CD4-positive, alpha-beta memory T cell (primary cell): Measurements from ENCODE around the gene LBHD1. TPM values are rescaled to one million over a fixed set of nuclear protein-coding genes. Genes with fewer than 3 reads are reported as not detected.
"Not testable (repeated sequence)": the region's sequence is repeated elsewhere in the genome, so short reads cannot be mapped to it uniquely, and the experiment has no call there.

ENCODE experiments used
- CTCF ChIA-PET: fragments of 350-600 bp; sonication (Branson Sonifier 250); formaldehyde crosslinking; loops from one replicate; lab custom pipeline; 2021; ENCODE audit warnings: inconsistent platforms; ENCODE audit not compliant: partially characterized antibody; lab: Charles Lee
- POLR2A ChIA-PET: fragments of 350-600 bp; sonication (Branson Sonifier 250); formaldehyde crosslinking; loops from one replicate; lab custom pipeline; 2021; ENCODE audit not compliant: partially characterized antibody; lab: Charles Lee
- DNase-seq, 5 donors: peaks; one replicate each; pipeline versions ENCODE4 v3.0.0 to v3.0.0-alpha.2; 2020 to 2022; ENCODE audit warnings: mixed read lengths in 1 of 5
- H3K27ac ChIP-seq: one replicate; pipeline ENCODE4 v1.7.0; 2013; ENCODE audit warnings: low read depth, low read length
- H3K27me3 ChIP-seq: 2 replicates; pipeline ENCODE4 v1.7.0; 2013; ENCODE audit warnings: mild to moderate bottlenecking, low read length, moderate library complexity; ENCODE audit not compliant: insufficient read depth
- H3K36me3 ChIP-seq: 2 replicates; pipeline ENCODE4 v1.7.0; 2013; ENCODE audit warnings: mild to moderate bottlenecking, low read length, moderate library complexity; ENCODE audit not compliant: insufficient read depth
- H3K4me1 ChIP-seq: 2 replicates; pipeline ENCODE4 v1.7.0; 2013; ENCODE audit warnings: mild to moderate bottlenecking, low read length, moderate library complexity; ENCODE audit not compliant: insufficient read depth
- H3K4me3 ChIP-seq, 2 donors: one replicate each; pipeline ENCODE4 v1.7.0; 2013; ENCODE audit warnings: low read length in 2 of 2, mild to moderate bottlenecking in 1 of 2
- H3K9me3 ChIP-seq, 2 donors: one replicate each; pipeline ENCODE4 v1.7.0; 2013; ENCODE audit warnings: low read length in 2 of 2, control low read depth in 1 of 2; ENCODE audit not compliant: control insufficient read depth in 1 of 2
- H3K27ac Mint-ChIP-seq, 7 donors: one replicate each; pipeline ENCODE4 v1.8.0; 2020 to 2021; ENCODE audit warnings: mixed read lengths in 7 of 7, mild to moderate bottlenecking in 6 of 7, inconsistent platforms in 3 of 7, moderate library complexity in 3 of 7
- H3K27me3 Mint-ChIP-seq, 2 donors: one replicate each; pipeline ENCODE4 v1.8.0; 2020 to 2021; ENCODE audit warnings: mixed read lengths in 2 of 2
- H3K36me3 Mint-ChIP-seq, 2 donors: one replicate each; pipeline ENCODE4 v1.8.0; 2020 to 2021; ENCODE audit warnings: mixed read lengths in 2 of 2, inconsistent platforms in 1 of 2, mild to moderate bottlenecking in 1 of 2
- H3K4me1 Mint-ChIP-seq, 4 donors: one replicate each; pipeline ENCODE4 v1.8.0; 2020 to 2021; ENCODE audit warnings: mixed read lengths in 4 of 4, mild to moderate bottlenecking in 1 of 4
- H3K4me3 Mint-ChIP-seq, 8 donors: one replicate each; pipeline ENCODE4 v1.8.0; 2020 to 2021; ENCODE audit warnings: mixed read lengths in 8 of 8, mild to moderate bottlenecking in 7 of 8, moderate library complexity in 6 of 8, inconsistent platforms in 3 of 8
- H3K9me3 Mint-ChIP-seq, 8 donors: one replicate each; pipeline ENCODE4 v1.8.0; 2020 to 2021; ENCODE audit warnings: mixed read lengths in 8 of 8, mild to moderate bottlenecking in 5 of 8, inconsistent platforms in 3 of 8, moderate library complexity in 1 of 8
- intact Hi-C: fragments of 100-400 bp; cut with micrococcal nuclease; formaldehyde crosslinking; loops from one replicate; pipeline ENCODE4 v1.15.1; 2023
- polyA plus RNA-seq, 2 donors: library from polyadenylated mRNA; unstranded; fragments of 300-500 nt; fragmentation: Illumina TruSeq; gene quantifications; one replicate each; pipeline ENCODE4 v1.2.3, GENCODE V29; 2021
- total RNA-seq, 2 experiments: library from RNA; stranded (reverse); gene quantifications; one replicate each; pipeline ENCODE4 v1.2.3, GENCODE V29; 2021

The LBHD1 gene
- total and polyA plus RNA-seq, 4 experiments from 2014 or later = 2.4 to 28.6 (median 14.7) TPM

- Histone ChIP-seq H3K27ac (peak overlapping the region; percentile 97), H3K4me1 (peaks cover 63% of the 10 kb centered on the region), H3K9me3 (no peaks in the 10 kb centered on the region), H3K27me3 (no peaks in the 10 kb centered on the region), H3K4me3 (peak overlapping the region; percentile 70 to 77), H3K36me3 (peaks cover 10% of the 10 kb centered on the region)
- DNase-seq = no peak
- H3K36me3 Mint-ChIP-seq = peaks cover 5 to 37% of the 10 kb centered on the region in 2 donors
- H3K4me1 Mint-ChIP-seq = peaks cover 30 to 64% (median 49%) of the 10 kb centered on the region in 4 donors
- POLR2A ChIA-PET = interaction anchor here (0.9 to 14.3 kb wide), 33 partner anchors 7 to 173 kb away, joined by 3 to 283 read pairs (median 11); partner anchors contain the start of genes B3GAT3, C11orf98, CSKMT and EML3
- H3K4me3 Mint-ChIP-seq = peak overlapping the region; percentile 90 to 98 (median 94)
- intact Hi-C loops = loop anchor here (2.0 kb wide), 2 partner anchors 124 to 132 kb away; partner anchors contain the start of genes STX5 and TEX54
- H3K27ac Mint-ChIP-seq = peak overlapping the region; percentile 93 to 99 (median 99)
- H3K27me3 Mint-ChIP-seq = no peaks in the 10 kb centered on the region
- CTCF ChIA-PET = interaction anchor here (0.9 to 1.7 kb wide), 3 partner anchors 19 to 284 kb away, joined by 3 to 4 read pairs (median 4); partner anchors contain the start of genes C11orf98, CSKMT and HNRNPUL2
- H3K9me3 Mint-ChIP-seq = no peaks in the 10 kb centered on the region
These were observed 36.3 kb upstream of the LBHD1 start for GRCh38 chr11:62708392-62708791.

- peak within 1 kb of the TSS; percentile 93 to 99 (median 99) for H3K27ac Mint-ChIP-seq
- H3K27me3 Mint-ChIP-seq = no peaks in the 10 kb centered on the region
- peaks cover 4 to 28% of the 10 kb centered on the region in 2 donors for H3K36me3 Mint-ChIP-seq
- intact Hi-C loops = no loop called here
- peak within 1 kb of the TSS; percentile 97 for H3K27ac ChIP-seq
- no peak for DNase-seq
- H3K4me3 ChIP-seq = peak within 1 kb of the TSS; percentile 70 to 86
- H3K9me3 Mint-ChIP-seq = no peaks in the 10 kb centered on the region
- peak within 1 kb of the TSS; percentile 90 to 98 (median 94) for H3K4me3 Mint-ChIP-seq
- H3K4me1 ChIP-seq = peaks cover 52% of the 10 kb centered on the region
- H3K36me3 ChIP-seq = peaks cover 8% of the 10 kb centered on the region
- H3K4me1 Mint-ChIP-seq = peaks cover 23 to 54% (median 39%) of the 10 kb centered on the region in 4 donors
- ChIA-PET POLR2A (interaction anchor here (0.8 to 14.3 kb wide), 20 partner anchors 16 to 174 kb away, joined by 3 to 283 read pairs (median 20); partner anchors contain the start of genes C11orf98, CSKMT, EML3 and GANAB), CTCF (interaction anchor here (1.0 to 1.3 kb wide), 2 partner anchors 63 to 79 kb away, joined by 3 read pairs; no protein-coding TSS in a partner anchor)
- no peaks in the 10 kb centered on the region for H3K27me3 ChIP-seq
- H3K9me3 ChIP-seq = no peaks in the 10 kb centered on the region
These were observed 35.3 kb upstream of the LBHD1 start, which contains the start of the genes BSCL2 and GNG3 for GRCh38 chr11:62707277-62707861. Gene BSCL2, minus strand, starts transcription at chr11:62707424. Its CDS starts 229 bp downstream, at chr11:62707195. Gene GNG3, plus strand, starts transcription at chr11:62707676. Its CDS starts 620 bp downstream, at chr11:62708296.

GRCh38 chr11:62706850-62707247 lies 34.8 kb upstream of the LBHD1 start:
- Mint-ChIP-seq H3K4me1 (peaks cover 21 to 51% (median 36%) of the 10 kb centered on the region in 4 donors), H3K27me3 (no peaks in the 10 kb centered on the region), H3K4me3 (peak overlapping the region; percentile 69 to 95 (median 87)), H3K9me3 (no peaks in the 10 kb centered on the region), H3K27ac (peak overlapping the region; percentile 77 to 98 (median 84)), H3K36me3 (peaks cover 3 to 24% of the 10 kb centered on the region in 2 donors)
- Histone ChIP-seq H3K27ac (peak overlapping the region; percentile 78), H3K4me3 (peak overlapping the region; percentile 49 to 86), H3K9me3 (no peaks in the 10 kb centered on the region), H3K36me3 (peaks cover 5% of the 10 kb centered on the region), H3K27me3 (no peaks in the 10 kb centered on the region), H3K4me1 (peaks cover 50% of the 10 kb centered on the region)
- CTCF ChIA-PET = interaction anchor here (1.0 to 1.9 kb wide), 5 partner anchors 11 to 80 kb away, joined by 3 to 11 read pairs (median 5); no protein-coding TSS in a partner anchor
- no peak for DNase-seq
- intact Hi-C loops = no loop called here
- POLR2A ChIA-PET = interaction anchor here (0.7 to 14.3 kb wide), 29 partner anchors 10 to 1564 kb away, joined by 3 to 283 read pairs (median 6); partner anchors contain the start of genes AHNAK, B3GAT3, C11orf98 and CSKMT

GRCh38 chr11:62705880-62706849 lies 34.1 kb upstream of the LBHD1 start:
- peak; percentile 90 to 95 (median 91) for DNase-seq
- Mint-ChIP-seq H3K27ac (peak overlapping the region; percentile 91 to 98 (median 94)), H3K36me3 (peaks cover 4 to 21% of the 10 kb centered on the region in 2 donors), H3K9me3 (no peaks in the 10 kb centered on the region), H3K4me3 (peak overlapping the region; percentile 86 to 95 (median 89)), H3K4me1 (peaks cover 21 to 51% (median 36%) of the 10 kb centered on the region in 4 donors), H3K27me3 (no peaks in the 10 kb centered on the region)
- ChIA-PET CTCF (interaction anchor here (0.9 to 1.9 kb wide), 8 partner anchors 10 to 112 kb away, joined by 3 to 11 read pairs (median 4); no protein-coding TSS in a partner anchor), POLR2A (interaction anchor here (0.6 to 14.3 kb wide), 33 partner anchors 10 to 1565 kb away, joined by 3 to 283 read pairs (median 6); partner anchors contain the start of genes AHNAK, B3GAT3, C11orf98 and CSKMT)
- Histone ChIP-seq H3K27me3 (no peaks in the 10 kb centered on the region), H3K36me3 (no peaks in the 10 kb centered on the region), H3K4me1 (peaks cover 50% of the 10 kb centered on the region), H3K4me3 (peak overlapping the region; percentile 69 to 86), H3K9me3 (no peaks in the 10 kb centered on the region), H3K27ac (peak overlapping the region; percentile 78)
- intact Hi-C loops = no loop called here

GRCh38 chr11:62705413-62705812 lies 33.3 kb upstream of the LBHD1 start:
- Mint-ChIP-seq H3K4me1 (peaks cover 21 to 48% (median 36%) of the 10 kb centered on the region in 4 donors), H3K27me3 (no peaks in the 10 kb centered on the region), H3K9me3 (no peaks in the 10 kb centered on the region), H3K36me3 (peaks cover 6 to 20% of the 10 kb centered on the region in 2 donors), H3K27ac (peak overlapping the region; percentile 91 to 96 (median 94)), H3K4me3 (peak overlapping the region; percentile 86 to 95 (median 89))
- POLR2A ChIA-PET = interaction anchor here (0.6 to 14.3 kb wide), 26 partner anchors 9 to 1566 kb away, joined by 3 to 283 read pairs (median 8); partner anchors contain the start of genes C11orf98, CSKMT, EEF1G and EML3
- Histone ChIP-seq H3K27me3 (no peaks in the 10 kb centered on the region), H3K9me3 (no peaks in the 10 kb centered on the region), H3K36me3 (no peaks in the 10 kb centered on the region), H3K4me3 (peak overlapping the region; percentile 69 to 86), H3K4me1 (peaks cover 46% of the 10 kb centered on the region), H3K27ac (peak overlapping the region; percentile 78)
- intact Hi-C loops = no loop called here
- CTCF ChIA-PET = interaction anchor here (0.9 to 1.9 kb wide), 6 partner anchors 9 to 111 kb away, joined by 3 to 11 read pairs (median 4); no protein-coding TSS in a partner anchor
- no peak for DNase-seq

- H3K36me3 ChIP-seq, H3K9me3 ChIP-seq, H3K4me3 Mint-ChIP-seq, POLR2A ChIA-PET, H3K4me3 ChIP-seq, H3K27me3 Mint-ChIP-seq, H3K9me3 Mint-ChIP-seq, DNase-seq, H3K27ac ChIP-seq, H3K27me3 ChIP-seq, H3K36me3 Mint-ChIP-seq, intact Hi-C loops: not testable (repeated sequence)
- Mint-ChIP-seq H3K4me1 (peaks cover 14 to 34% (median 25%) of the 10 kb centered on the region in 4 donors), H3K27ac (peak overlapping the region in 1 of 7 donors; percentile 31)
- H3K4me1 ChIP-seq = peaks cover 36% of the 10 kb centered on the region
- CTCF ChIA-PET = interaction anchor here (1.2 to 1.5 kb wide), 3 partner anchors 10 to 161 kb away, joined by 3 to 12 read pairs (median 3); partner anchors contain the start of genes C11orf98 and CSKMT
These were observed 31.9 kb upstream of the LBHD1 start for GRCh38 chr11:62703921-62704320.
